Activated naive CD8-positive, alpha-beta T cell (primary cell): ENCODE measurements around the gene BPHL.
"Not testable (repeated sequence)": the region's sequence is repeated elsewhere in the genome, so short reads cannot be mapped to it uniquely, and the experiment has no call there.

Source experiments
- H3K27ac Mint-ChIP-seq: one replicate; pipeline ENCODE4 v1.8.0; 2021; ENCODE audit warnings: mixed read lengths
- H3K27me3 Mint-ChIP-seq: one replicate; pipeline ENCODE4 v1.8.0; 2021; ENCODE audit warnings: mixed read lengths
- H3K36me3 Mint-ChIP-seq: one replicate; pipeline ENCODE4 v1.8.0; 2021; ENCODE audit warnings: mixed read lengths
- H3K4me1 Mint-ChIP-seq: one replicate; pipeline ENCODE4 v1.8.0; 2021; ENCODE audit warnings: low read depth, mixed read lengths
- H3K4me3 Mint-ChIP-seq: one replicate; pipeline ENCODE4 v1.8.0; 2021; ENCODE audit warnings: mild to moderate bottlenecking, mixed read lengths
- H3K9me3 Mint-ChIP-seq: one replicate; pipeline ENCODE4 v1.8.0; 2021; ENCODE audit warnings: low read depth, mixed read lengths

The BPHL gene

GRCh38 chr6:3157131-3157933, 38.8 kb downstream of the BPHL start, which contains the start of gene TUBB2A:
TSS of gene TUBB2A (minus strand) at chr6:3157544. CDS start at chr6:3157463, 81 bp downstream.
- peak within 1 kb of the TSS; percentile 92 for H3K4me3 Mint-ChIP-seq
- H3K9me3 Mint-ChIP-seq: peaks cover 4% of the 10 kb centered on the region
- peaks cover 4% of the 10 kb centered on the region for H3K36me3 Mint-ChIP-seq
- H3K4me1 Mint-ChIP-seq: peaks cover 41% of the 10 kb centered on the region
- peak within 1 kb of the TSS; percentile 76 for H3K27ac Mint-ChIP-seq
- H3K27me3 Mint-ChIP-seq: no peaks in the 10 kb centered on the region

- peak overlapping the region; percentile 75 for H3K4me3 Mint-ChIP-seq
- peaks cover 4% of the 10 kb centered on the region for H3K9me3 Mint-ChIP-seq
- peak overlapping the region; percentile 68 for H3K27ac Mint-ChIP-seq
- H3K27me3 Mint-ChIP-seq: no peaks in the 10 kb centered on the region
- peaks cover 2% of the 10 kb centered on the region for H3K36me3 Mint-ChIP-seq
- H3K4me1 Mint-ChIP-seq: peaks cover 50% of the 10 kb centered on the region
Measured at GRCh38 chr6:3159805-3160781, 41.6 kb downstream of the BPHL start.

DNA sequence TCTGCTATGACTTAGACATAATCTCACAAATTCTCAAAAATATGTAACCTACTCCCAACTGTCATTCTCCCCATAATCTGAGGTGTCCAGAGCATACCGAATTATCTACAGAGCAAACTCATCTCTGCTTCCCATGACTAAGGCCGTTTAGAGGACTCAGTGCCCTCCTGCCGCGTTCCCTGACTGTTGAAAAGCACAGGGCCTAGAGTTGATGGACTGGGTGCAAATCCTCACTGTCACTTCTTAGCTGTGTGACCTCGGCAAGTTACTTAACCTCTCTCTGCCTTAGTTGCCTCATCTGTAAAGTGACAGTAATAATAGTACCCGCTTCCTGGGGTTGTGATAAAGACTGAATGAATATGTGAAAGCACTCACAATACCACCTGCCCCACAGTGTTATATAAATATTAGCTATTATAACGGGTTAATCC, 43.6 kb downstream of the BPHL start:
- Mint-ChIP-seq H3K4me1 (peaks cover 40% of the 10 kb centered on the region), H3K27ac (peak overlapping the region; percentile 58), H3K9me3 (peaks cover 4% of the 10 kb centered on the region), H3K36me3 (peaks cover 2% of the 10 kb centered on the region), H3K27me3 (no peaks in the 10 kb centered on the region), H3K4me3 (peak overlapping the region; percentile 80)

- Mint-ChIP-seq H3K4me1 (peaks cover 40% of the 10 kb centered on the region), H3K9me3 (peaks cover 4% of the 10 kb centered on the region), H3K36me3 (peaks cover 2% of the 10 kb centered on the region), H3K4me3 (peak overlapping the region; percentile 87), H3K27ac (peak overlapping the region; percentile 28), H3K27me3 (no peaks in the 10 kb centered on the region)
Measured at GRCh38 chr6:3162565-3163247, 44.2 kb downstream of the BPHL start.

GRCh38 chr6:3163248-3163594, 44.7 kb downstream of the BPHL start:
- Mint-ChIP-seq H3K36me3 (peaks cover 2% of the 10 kb centered on the region), H3K4me1 (peaks cover 39% of the 10 kb centered on the region), H3K27ac (no peak overlapping the region), H3K4me3 (peak overlapping the region; percentile 87), H3K27me3 (no peaks in the 10 kb centered on the region), H3K9me3 (peaks cover 4% of the 10 kb centered on the region)

- peaks cover 32% of the 10 kb centered on the region for H3K4me1 Mint-ChIP-seq
- peaks cover 4% of the 10 kb centered on the region for H3K9me3 Mint-ChIP-seq
- H3K27me3 Mint-ChIP-seq: no peaks in the 10 kb centered on the region
- H3K27ac Mint-ChIP-seq: no peak overlapping the region
- H3K36me3 Mint-ChIP-seq: peaks cover 2% of the 10 kb centered on the region
- H3K4me3 Mint-ChIP-seq: no peak overlapping the region
Measured at GRCh38 chr6:3164388-3164787, 45.9 kb downstream of the BPHL start.

GRCh38 chr6:3165631-3166534, 47.4 kb downstream of the BPHL start:
- no peaks in the 10 kb centered on the region for H3K36me3 Mint-ChIP-seq
- H3K27me3 Mint-ChIP-seq: no peaks in the 10 kb centered on the region
- H3K4me3 Mint-ChIP-seq: no peak overlapping the region
- no peaks in the 10 kb centered on the region for H3K9me3 Mint-ChIP-seq
- H3K27ac Mint-ChIP-seq: no peak overlapping the region
- H3K4me1 Mint-ChIP-seq: peaks cover 20% of the 10 kb centered on the region

GRCh38 chr6:3166535-3167225, 48.2 kb downstream of the BPHL start:
- H3K36me3 Mint-ChIP-seq, H3K9me3 Mint-ChIP-seq, H3K4me3 Mint-ChIP-seq, H3K27ac Mint-ChIP-seq, H3K27me3 Mint-ChIP-seq: not testable (repeated sequence)
- peaks cover 13% of the 10 kb centered on the region for H3K4me1 Mint-ChIP-seq

DNA sequence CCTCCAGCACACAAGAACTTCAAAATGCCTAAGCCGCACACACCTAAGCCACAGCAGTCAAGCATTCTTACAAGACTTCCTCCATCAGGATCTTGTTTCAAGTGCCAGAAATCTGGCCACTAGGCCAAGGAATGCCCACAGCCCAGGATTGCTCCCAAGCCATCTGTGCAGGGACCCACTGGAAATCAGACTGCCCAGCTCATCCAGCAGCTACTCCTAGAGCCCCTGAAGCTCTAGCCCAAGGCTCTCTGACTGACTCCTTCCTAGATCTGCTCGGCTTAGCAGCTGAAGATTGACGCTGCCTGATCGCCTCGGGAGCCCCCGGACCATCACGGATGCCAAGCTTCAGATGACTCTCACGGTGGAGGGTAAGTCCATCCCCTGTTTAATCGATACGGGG, 49.5 kb downstream of the BPHL start:
- H3K27ac Mint-ChIP-seq, H3K4me3 Mint-ChIP-seq, H3K4me1 Mint-ChIP-seq, H3K9me3 Mint-ChIP-seq, H3K36me3 Mint-ChIP-seq, H3K27me3 Mint-ChIP-seq: not testable (repeated sequence)

GRCh38 chr6:3170676-3171075, 52.2 kb downstream of the BPHL start:
- H3K27me3 Mint-ChIP-seq, H3K36me3 Mint-ChIP-seq, H3K4me1 Mint-ChIP-seq, H3K27ac Mint-ChIP-seq, H3K9me3 Mint-ChIP-seq, H3K4me3 Mint-ChIP-seq: not testable (repeated sequence)

- not testable (repeated sequence) for H3K4me1 Mint-ChIP-seq, H3K36me3 Mint-ChIP-seq, H3K27me3 Mint-ChIP-seq, H3K4me3 Mint-ChIP-seq, H3K9me3 Mint-ChIP-seq, H3K27ac Mint-ChIP-seq
Measured at GRCh38 chr6:3171313-3172175, 53.0 kb downstream of the BPHL start.

DNA sequence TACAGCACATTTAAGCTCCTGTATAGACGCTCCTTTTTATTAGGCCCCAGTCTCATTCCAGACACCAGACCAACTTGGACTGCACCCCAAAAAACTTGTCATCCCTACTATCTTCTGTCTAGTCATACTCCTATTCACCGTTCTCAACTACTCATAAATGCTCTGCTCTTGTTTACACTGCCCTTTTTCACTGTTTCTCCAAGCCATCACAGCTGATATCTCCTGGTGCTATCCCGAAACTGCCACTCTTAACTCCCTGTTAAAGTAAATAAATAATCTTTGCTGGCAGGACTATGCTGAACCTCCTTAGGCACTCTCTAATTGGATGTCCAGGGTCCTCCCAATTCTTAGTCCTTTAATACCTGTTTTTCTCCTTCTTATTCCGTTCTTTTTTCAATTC, 54.3 kb downstream of the BPHL start:
- H3K36me3 Mint-ChIP-seq, H3K4me1 Mint-ChIP-seq, H3K27me3 Mint-ChIP-seq, H3K4me3 Mint-ChIP-seq, H3K9me3 Mint-ChIP-seq, H3K27ac Mint-ChIP-seq: not testable (repeated sequence)

DNA sequence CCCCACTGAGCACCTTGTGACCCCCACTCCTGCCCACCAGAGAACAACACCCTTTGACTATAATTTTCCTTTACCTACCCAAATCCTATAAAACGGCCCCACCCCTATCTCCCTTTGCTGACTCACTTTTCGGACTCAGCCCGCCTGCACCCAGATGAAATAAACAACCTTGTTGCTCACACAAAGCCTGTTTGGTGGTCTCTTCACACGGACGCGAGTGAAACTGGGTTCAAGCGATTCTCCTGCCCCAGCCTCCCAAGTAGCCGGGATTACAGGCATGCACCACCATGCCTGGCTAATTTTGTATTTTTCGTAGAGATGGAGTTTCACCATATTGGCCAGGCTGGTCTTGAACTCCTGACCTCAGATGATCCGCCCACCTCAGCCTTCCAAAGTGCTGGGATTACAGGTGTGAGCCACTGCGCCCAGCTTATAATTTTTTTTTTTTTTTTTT, 55.2 kb downstream of the BPHL start:
- not testable (repeated sequence) for H3K9me3 Mint-ChIP-seq, H3K27ac Mint-ChIP-seq, H3K27me3 Mint-ChIP-seq, H3K4me3 Mint-ChIP-seq, H3K36me3 Mint-ChIP-seq, H3K4me1 Mint-ChIP-seq
